Fibroblast of the conjunctiva (primary cell): ENCODE results near the gene MSH2.
"Not testable (repeated sequence)": the region's sequence is repeated elsewhere in the genome, so short reads cannot be mapped to it uniquely, and the experiment has no call there.

Experiments
- DNase-seq: peaks from one replicate; pipeline ENCODE4 v3.0.0-alpha.2; 2010; ENCODE audit warnings: low read depth

Gene MSH2

DNA sequence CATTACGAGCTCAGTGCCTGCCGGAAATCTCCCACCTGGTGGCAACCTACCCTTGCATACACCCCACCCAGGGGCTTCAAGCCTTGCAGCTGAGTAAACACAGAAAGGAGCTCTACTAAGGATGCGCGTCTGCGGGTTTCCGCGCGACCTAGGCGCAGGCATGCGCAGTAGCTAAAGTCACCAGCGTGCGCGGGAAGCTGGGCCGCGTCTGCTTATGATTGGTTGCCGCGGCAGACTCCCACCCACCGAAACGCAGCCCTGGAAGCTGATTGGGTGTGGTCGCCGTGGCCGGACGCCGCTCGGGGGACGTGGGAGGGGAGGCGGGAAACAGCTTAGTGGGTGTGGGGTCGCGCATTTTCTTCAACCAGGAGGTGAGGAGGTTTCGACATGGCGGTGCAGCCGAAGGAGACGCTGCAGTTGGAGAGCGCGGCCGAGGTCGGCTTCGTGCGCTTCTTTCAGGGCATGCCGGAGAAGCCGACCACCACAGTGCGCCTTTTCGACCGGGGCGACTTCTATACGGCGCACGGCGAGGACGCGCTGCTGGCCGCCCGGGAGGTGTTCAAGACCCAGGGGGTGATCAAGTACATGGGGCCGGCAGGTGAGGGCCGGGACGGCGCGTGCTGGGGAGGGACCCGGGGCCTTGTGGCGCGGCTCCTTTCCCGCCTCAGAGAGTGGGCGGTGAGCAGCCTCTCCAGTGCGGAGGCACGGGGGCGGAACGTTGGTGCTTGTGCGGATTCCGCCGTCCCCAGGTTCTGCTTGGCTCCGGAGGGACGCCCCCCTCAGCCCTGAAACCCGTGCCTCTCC, at the start of gene MSH2:
MSH2 (plus strand) TSS at position 352 of the 804 bp plus-strand sequence; CDS start at position 388, 36 bp downstream.
- peak; percentile 84 for DNase-seq

DNA sequence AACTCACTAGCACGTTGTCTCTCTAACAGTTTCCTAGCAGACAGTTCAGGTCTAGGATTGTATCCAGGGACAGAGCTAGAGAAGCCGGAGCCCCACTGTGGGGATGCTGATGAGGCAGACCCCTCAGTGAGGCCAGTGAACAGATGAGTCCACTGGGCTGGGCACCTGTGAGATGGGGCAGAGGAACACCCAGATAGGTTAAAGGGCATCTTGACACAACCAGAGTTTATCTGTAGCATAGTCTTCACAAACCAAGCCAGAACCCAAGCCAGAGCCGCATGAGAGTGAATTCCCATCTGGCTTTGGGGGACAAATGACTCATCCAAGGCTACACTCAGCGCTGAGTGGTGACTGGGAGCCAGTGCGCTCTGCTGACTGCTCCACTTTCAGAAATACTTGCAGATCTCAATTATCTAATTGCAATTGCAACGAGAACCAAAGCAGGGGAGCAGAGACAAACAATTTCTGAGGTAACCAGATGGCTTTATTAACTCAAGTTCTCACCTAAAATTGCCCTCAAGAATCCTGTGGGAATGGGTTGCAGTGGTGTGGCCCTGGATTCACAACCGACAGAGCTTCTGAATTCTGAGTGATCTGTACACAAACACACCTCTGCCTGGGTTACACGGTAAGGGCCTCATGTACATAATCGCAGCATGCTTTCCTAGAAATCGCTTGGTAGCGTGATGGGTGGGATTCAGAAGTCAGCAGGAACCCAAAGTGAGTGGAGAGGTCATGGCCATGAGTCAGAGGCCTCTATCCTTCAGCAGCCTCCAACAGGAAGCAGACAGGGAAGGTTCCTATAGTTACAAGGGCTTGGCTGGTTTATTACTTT, 48.7 kb upstream of the MSH2 start:
- no peak for DNase-seq

GRCh38 chr2:47354848-47355204, 48.1 kb upstream of the MSH2 start:
- DNase-seq = no peak

- peak; percentile 21 for DNase-seq
Measured at GRCh38 chr2:47357483-47357882, 45.5 kb upstream of the MSH2 start.

DNA sequence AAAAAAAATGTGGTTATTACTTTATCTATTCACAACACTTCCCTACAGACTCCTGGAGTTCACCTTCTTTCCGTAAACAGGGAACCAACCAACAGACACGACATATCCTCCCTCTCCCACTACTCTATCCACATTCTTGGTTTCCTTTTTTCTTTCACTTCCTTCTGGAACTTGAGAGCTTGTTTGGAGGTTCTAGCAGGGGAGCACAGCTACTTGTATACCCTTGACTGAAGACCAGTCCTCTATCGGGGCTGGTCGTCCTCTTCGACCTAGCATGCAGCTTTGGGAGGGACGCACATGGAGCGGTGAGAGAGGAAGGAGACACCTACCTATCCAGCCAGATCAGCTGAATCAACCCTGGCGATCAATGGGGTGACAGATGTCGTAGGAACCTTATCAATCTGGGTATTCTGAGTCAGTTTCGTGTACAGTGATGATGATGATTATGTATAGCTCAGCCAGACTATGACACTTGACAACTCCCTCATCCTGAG, 43.5 kb upstream of the MSH2 start:
- no peak for DNase-seq

- DNase-seq = no peak
Measured at GRCh38 chr2:47360283-47360682, 42.7 kb upstream of the MSH2 start.

- DNase-seq = no peak
Measured at GRCh38 chr2:47360927-47361326, 42.0 kb upstream of the MSH2 start.

GRCh38 chr2:47361505-47362229, 41.3 kb upstream of the MSH2 start:
- not testable (repeated sequence) for DNase-seq

- no peak for DNase-seq
Measured at GRCh38 chr2:47373747-47374146, 29.2 kb upstream of the MSH2 start.

- no peak for DNase-seq
Measured at GRCh38 chr2:47375307-47375706, 27.6 kb upstream of the MSH2 start.

DNA sequence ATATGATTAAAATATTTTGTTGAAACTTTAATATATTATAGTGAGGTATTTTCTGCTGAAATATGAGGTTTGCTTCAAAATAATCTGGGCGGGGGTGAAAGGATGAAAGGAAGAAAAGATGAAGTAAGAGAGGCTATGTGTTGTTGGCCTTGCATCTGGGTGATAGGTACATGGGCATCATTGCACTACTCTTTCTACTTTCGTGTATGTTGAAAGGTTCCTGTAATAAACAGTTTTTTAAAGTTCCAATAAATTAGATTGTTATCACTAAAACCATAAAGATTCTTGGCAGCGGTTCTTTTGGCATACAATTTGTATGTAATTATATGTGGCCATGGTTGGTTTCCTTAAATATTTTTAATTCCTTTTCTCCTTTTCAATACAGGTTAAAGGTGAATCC, 23.6 kb upstream of the MSH2 start:
- DNase-seq = no peak

DNA sequence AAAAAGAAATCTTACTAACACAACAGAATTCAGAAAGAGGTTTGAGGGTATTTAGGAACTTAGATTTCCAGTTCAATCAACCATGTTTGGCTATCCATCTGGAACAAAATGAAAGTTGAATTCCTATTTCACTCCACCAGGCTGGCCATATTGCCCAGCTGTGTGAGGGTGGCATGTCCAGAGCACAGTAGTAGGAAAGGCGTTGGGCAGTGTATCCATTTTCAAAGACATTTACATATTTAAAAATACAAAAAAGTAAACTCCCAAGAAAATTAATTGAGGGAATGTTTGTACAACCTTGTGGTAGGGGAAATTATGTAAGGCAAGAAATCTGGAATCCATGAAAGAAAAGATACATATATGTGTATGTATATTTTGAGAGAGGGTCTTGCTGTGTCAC, 21.5 kb upstream of the MSH2 start:
- DNase-seq = no peak

DNA sequence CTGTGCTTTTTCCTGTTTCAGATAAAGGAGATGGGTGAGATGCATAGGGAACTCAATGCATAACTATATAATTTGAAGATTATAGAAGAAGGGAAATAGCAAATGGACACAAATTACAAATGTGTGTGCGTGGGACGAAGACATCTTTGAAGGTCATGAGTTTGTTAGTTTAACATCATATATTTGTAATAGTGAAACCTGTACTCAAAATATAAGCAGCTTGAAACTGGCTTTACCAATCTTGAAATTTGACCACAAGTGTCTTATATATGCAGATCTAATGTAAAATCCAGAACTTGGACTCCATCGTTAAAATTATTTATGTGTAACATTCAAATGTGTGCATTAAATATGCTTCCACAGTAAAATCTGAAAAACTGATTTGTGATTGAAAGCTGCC, 16.4 kb upstream of the MSH2 start:
- no peak for DNase-seq

- DNase-seq = no peak
Measured at GRCh38 chr2:47388888-47389287, 14.1 kb upstream of the MSH2 start.

DNA sequence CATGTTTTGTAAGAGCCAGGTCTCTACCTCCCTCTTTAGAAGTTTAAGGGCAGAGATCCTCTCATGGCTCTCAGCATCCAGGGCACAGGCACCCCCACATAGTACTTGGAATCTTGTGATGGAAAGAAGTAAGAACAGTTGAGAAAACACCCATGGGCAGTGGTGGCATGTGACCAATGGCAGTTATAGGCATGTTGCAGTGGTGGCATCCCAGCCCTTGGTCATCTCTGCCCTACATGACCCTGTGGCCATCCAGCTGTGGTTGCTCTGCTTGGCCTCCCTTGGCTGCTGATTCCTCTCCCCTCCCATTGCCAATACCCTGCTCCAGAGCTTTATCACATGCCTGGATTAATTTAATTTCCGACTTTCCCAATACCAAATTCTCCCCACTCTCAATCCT, 13.3 kb upstream of the MSH2 start:
- DNase-seq = no peak

- no peak for DNase-seq
Measured at GRCh38 chr2:47401789-47402554, 984 bp upstream of the MSH2 start.

GRCh38 chr2:47402555-47402804, 476 bp upstream of the MSH2 start:
- DNase-seq = no peak

GRCh38 chr2:47403609-47404193, 745 bp downstream of the MSH2 start:
- DNase-seq = no peak

DNA sequence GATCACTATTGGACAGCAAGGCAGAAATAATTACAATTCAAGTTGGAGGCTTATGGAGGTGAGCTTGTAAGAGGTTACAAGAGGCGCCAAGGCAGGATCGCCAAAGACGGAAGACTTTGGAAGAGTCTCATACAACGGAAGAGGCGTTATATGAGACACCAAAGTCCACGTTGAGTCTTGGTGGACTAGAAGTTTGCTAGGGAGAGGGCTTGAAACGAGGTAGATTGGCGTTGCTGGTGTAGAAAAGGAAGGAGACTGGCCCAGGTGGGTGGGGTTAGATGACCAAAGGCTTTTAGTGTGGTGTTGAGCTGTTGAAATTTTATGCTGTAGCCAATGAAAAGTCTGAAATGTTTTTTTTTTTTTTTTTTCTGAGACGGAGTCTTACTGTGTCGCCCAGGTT, 1.4 kb downstream of the MSH2 start:
- no peak for DNase-seq

DNA sequence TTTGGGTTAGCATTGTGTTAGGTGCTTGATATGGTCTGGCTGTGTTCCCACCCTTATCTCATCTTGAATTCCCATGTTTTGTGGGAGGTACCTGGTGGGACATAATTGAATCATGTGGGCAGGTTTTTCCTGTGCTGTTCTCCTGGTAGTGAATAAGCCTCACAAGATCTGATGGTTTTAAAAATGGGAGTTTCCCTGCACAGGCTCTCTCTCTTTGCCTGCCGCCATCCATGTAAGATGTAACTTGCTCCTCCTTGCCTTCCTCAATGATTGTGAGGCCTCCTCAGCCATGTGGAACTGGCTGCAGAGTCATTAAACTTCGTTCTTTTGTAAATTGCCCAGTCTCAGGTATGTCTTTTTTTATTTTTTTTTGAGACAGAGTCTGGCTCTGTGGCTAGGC, 2.8 kb downstream of the MSH2 start:
- DNase-seq = no peak

DNA sequence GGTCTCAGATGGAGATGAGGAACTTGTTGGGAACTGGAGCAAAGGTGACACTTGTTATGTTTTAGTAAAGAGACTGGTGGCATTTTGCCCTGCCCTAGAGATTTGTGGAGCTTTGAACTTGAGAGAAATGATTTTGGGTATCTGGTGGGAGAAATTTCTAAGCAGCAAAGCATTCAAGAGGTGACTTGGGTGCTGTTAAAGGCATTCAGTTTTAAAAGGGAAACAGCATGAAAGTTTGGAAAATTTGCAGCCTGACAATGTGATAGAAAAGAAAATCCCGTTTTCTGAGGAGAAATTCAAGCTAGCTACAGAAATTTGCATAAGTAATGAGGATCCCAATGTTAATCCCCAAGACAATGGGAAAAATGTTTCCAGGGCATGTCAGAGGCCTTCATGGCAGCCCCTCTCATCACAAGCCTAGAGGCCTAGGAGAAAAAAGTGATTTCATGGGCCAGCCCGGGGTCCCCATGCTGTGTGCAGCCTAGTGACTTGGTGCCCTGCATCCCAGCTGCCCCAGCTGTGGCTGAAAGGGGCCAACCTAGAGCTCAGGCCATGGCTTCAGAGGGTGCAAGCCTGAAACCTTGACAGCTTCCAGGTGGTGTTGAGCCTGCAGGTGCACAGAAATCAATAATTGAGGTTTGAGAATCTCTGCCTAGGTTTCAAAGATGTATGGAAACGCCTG, 3.8 kb downstream of the MSH2 start:
- not testable (repeated sequence) for DNase-seq
